Measurements from ENCODE around the gene SAMD5.

The SAMD5 gene

DNA sequence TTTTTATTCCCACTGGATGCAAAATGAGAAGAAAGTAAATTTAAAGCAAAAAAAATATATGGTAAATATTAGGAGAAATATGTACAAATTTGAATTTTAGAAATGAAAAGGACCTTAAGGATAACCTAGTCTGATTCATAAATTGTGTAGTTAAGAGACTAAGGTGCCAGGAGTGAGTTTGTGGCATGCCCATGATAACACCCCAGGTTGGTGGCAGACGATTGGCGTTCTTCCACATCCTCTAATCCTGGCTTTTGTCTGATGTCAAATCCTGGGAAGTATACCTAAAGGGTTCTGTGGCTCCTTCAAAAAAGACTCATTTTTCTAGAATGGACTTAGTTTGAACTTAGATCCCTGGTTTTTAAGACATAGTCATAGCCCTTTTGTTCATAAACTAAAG is 62.2 kb downstream of the SAMD5 start:
- DNase-seq = no peak

DNA sequence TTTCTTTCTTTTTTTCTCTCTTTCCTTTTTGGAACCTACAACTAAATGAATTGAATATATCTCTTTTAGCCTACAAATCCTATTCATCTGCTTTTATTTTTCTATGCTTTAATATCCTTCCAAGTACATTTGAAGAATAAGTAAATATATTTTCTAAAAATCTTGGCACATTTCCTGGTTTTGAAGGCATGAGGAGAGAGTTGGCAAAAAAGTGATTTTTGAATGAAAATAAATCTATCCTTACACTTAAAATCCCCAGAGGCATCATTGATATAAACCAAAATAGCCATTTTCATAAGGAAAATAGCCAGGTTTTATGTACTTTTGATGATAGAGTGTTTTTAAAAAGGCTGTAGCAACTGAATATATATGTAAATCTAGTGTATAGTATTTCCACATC is 69.0 kb downstream of the SAMD5 start:
- DNase-seq = no peak

DNA sequence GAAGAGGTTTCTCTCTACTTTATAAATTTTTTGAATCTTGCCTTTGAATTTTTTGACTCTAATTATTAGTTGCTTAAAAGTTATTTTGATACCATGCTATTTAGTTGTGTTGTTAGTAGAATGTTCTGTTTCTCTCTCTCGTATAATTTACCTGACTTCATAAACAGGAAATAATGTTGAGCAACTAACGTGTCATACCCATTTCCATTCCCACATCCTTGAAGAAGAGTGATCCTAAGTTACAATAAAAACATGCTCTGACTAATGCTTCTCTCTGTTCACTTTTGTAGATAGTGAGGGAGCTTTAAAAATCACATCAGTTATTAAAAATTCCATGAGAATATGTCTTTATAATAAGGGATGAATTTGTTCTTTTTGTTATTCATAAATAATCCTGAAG is 69.7 kb downstream of the SAMD5 start:
- DNase-seq = no peak

DNA sequence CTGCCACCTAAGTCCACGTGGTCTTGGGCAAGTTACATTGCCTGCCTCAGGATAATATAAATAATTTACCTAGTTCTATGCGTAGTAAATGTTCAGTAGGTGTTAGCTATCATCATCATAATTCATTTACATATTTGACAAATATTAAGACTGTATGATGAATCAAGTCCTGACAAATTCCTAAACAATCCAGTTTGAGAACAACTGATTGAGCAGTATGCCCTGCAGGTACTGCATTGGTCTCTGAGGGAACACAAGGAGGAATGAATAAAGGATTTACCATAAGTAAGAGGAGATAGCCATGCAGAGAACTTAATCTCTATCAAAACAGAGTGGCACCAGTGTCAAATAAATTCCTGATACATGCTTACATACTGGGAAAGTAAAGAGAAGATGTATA is 70.4 kb downstream of the SAMD5 start:
- no peak for DNase-seq

DNA sequence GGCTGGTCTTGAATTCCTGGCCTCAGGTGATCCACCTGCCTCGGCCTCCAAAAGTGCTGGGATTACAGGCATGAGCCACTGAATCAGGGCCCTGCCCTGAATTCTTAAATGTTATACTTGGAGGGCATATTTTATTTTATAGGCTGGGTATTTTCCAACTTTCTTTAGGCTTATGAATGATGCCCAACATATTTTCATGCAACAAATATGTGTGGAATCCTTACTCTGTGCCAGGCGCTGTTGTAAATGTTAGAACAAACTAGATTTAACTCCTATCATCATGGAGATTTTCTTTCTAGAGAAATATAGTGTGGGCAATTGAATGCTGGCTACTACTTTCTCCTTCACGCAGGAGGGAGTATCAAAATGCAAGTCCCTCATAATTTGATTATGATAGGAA is 71.2 kb downstream of the SAMD5 start:
- no peak for DNase-seq

DNA sequence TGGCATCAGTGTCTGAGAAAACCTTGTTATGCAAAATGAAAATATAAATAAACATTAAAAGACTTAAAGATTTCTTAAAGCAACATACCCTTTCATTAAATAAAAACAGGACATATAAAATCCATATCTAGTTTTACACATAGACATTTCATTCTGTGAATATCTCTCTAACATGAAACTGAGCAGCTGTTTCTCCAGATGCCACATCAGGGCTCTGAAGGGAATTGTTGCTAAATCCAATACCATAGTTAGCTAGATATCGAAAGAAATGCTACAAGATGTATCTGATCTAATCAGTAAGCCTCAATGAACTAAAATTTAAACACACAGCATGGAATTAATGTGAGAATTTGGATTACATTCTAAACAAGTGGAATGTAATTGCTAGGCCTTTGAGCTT is 74.5 kb downstream of the SAMD5 start:
- DNase-seq = no peak

DNA sequence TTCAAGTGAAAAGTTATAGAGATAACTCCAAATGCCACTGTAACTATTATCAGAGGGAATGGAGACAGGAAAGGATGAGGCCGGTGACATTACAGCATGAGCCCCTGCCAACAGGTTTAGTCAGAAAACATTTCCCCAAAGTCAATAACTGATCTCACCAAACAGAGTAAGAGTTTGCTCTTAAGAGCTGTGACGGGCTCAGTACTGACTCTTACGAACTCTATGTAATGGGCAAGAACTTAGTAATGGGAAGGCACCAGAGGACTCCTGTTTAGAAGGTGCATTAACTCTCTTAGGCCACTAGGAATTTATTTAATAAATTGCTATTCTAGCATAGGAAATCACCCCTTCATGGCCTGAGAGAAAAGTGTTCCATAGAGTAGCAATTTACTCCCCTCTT is 76.8 kb downstream of the SAMD5 start:
- no peak for DNase-seq

DNA sequence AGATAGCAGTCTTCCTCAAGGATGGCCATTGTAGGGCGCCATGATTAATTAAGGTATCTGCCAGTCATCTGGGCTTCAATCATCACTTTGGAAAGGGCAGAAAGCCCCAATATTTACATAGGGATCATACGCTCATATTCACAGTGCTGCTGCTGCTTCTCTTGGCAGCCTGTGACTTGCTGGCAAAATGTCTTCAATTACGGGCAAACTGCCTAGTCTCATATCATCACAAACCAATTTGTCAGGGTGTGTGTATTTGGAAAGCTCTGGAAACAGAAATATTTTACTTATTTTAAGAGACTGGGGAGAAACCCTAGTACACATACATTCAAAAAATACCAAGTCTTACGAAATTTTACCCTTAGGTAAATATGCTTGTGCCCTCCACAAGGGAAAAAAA is 77.6 kb downstream of the SAMD5 start:
- no peak for DNase-seq

DNA sequence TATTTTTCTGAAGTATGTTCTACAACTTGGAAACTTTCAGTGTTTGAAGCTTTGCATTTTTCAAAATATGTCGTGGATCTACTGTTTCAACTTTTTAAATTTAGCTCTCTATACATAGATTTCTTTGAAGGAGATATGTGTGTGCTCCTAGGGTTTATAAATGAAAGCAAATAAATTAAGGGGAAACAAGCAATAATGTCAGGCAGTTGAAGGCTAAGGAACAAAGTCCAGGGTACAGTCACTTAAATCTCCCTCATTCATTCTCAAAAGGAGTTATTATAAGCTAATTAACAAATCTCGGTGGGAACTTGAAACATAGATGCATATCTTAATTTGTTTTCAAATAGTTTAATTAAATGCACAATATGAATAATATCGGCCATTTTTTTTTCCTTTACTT is 79.4 kb downstream of the SAMD5 start:
- no peak for DNase-seq

DNA sequence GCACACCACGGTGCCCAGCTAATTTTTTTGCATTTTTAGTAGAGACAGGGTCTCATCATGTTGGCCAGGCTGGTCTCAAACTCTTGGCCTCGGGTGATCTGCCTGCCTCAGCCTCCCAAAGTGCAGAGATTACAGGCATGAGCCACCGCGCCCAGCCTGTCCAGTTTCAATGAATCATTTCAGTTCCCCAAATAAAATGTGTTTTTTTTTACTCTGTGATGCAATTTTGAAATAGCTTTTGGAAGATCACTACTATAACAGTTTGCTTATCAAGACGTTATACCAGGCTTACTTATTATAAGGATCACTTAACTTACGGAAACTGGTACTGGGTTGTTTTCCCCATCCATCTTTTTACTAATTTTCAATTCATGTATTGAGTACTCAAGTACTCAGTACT is 80.0 kb downstream of the SAMD5 start:
- DNase-seq = no peak

DNA sequence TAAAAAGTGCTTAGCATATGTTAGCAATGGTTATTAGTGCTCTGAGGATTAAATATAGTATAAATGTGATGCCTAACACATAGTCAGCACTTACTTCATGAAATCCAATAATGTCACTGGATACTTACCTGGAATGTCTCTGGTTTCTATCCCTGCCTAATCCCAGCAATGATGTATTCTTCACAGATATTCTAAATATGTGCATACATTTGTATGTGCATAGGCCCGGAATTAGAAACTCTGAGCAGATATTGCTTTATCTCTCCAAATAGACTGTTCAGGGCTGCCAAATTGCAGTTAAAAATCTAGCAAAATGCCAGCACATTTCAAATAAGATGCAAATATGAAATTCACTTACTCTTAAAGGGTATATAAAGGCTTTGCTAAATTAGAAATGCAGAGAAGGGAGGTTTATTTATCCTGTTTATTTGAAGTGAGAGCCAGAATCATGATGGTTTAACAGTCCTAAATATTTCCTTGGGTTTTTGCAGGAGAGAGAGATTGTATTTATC is 81.3 kb downstream of the SAMD5 start:
- no peak for DNase-seq

DNA sequence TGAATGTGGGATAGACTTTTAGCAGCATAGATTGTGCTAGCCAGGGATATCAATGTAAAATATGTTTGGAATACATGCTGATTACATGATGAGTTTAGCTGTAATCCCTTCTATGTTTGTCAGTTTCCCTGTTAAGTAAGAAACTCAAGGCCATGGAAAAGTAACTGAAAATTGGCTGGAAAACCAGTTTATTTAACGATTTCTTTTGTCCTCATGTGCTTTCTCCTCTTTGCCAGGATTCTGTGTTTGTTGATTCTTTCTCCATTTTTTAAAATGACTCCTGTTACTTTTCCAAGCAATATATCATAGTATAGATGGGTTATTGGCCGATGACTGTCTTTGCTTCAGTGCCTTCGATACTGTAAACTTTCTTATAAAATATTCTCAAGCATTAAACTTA is 87.5 kb downstream of the SAMD5 start:
- no peak for DNase-seq

DNA sequence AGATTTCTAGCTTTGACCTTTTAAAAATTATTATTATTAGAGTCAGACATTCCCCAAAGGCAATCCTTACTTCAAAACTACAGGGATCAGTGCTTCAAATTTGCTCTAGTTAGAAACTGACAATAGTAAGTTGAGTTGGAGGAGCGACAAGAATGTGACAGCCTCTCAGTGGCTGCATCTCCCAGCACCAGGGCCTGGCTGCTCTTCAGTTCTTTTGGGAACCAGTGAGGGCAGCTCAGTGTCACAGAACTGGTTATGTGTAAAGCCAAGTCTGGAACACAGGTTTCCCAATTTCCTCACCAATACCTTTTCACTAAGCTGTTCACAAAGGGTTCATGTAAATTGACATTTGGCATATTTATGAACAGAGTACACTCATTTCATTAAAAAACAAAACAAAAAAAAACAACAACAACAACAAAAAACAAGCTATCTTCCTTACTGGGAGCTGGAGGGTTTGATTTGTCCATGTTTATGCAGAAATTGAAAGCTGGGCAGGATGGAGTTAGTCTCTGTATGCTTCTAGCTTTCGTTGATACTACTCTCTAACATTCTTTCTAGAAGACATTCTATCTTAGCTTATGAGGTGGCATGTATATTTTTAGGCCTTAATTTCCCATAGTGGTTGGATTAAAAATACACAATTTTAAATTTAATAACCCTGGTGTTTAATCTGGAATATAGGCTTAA is 95.0 kb downstream of the SAMD5 start:
- no peak for DNase-seq

DNA sequence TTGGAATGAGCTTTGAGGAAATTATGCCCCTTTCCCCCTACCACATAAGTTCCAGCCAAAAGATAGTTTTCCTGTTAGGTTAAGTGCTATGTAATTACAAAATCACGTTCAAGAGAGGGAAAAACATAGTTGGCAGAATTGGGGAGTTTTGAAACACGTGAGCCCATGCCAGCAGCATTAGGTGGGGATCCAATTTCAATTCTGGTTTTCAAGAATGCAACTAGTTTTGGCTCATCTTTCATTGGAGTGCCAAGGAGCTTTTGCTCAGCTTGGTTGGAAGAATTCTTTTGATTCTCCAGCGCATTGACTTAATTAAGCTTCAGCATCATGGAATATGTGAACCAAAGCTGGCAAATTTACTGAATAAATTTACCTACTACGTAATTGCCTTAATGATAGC is 95.9 kb downstream of the SAMD5 start:
- no peak for DNase-seq

DNA sequence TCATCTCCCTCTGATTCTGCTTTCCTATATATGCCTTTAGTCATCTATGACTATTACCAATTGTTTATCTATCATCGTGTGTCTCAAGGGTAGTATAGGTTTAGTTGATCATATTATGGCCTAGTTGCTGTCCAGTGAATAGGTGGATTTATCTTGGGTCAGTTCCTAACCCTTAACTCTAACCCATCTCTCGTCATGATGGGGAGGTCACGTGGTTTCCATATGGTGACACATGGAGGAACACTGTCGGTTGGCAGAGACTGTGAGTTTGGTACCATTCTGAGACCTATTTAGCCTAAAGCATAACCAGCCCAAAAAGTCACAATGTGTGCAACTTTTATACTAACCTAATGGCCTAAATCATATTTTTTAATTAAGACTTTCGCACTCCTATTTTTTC is 103.5 kb downstream of the SAMD5 start:
- no peak for DNase-seq

DNA sequence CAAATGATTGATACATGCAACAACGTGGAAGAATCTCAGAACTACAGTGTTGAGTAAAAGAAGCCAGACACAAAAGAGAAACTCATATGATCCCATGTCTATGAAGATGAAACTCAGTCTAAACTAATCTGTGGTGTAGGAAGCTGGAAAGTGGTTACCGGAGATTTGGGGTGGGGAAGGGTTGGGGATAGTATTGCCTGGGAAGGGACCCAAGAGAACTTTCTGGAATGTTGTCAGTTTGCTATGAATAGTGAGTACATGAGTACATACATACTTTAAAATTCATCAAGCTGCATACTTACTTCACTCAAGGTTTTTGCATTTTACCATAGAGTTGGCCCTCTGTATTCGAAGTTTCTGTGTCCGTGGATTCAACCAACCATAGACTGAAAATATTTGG is 106.0 kb downstream of the SAMD5 start:
- no peak for DNase-seq

DNA sequence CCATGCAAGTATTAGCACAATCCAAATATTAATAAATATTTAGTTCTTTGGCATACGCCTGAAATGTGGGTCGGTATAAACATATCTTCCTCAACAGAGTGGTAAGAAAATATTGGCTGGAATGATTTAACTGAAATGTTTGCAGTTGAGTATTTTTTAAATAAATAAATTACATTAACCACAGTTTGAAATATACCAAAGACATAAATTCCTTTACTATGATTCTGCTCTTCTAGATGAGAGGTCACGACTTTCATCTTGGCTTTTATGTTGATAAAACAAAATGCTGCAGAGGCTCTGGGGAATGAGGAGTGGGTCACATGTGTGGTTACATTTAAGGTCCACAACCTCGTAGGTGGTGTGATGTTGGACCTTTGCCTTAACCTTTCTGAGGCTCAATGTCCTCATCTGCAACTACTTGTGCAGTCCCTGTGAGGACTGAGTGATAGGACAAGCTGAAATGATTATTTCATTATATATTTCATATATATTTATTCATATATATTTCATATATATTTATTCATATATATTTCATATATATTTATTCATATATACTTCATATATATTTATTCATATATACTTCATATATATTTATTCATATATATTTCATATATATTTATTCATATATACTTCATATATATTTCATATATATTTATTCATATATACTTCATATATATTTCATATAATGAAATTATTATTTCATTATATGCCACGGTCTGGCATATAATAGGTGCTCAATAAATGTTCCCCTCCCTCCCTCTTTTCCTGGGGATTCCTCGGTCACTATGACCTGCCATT is 107.4 kb downstream of the SAMD5 start:
- no peak for DNase-seq

DNA sequence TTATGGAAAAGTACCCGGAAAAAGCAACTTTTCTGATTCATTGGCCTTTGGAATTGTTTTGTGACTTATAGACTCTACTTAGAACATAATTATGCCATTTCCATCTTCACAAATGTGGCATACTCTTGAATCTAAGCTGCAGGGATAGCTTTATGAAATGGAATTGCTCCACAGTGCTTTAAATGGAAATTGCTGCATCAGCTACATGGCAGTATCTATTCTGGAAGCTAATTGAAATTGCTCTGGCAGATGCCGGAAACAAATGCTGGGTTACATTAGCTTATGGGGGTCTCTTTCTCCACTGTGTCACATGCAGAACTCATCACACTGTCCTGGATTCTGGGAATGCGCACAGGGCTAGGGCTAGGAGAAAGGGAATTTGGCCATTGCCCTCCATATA is 108.9 kb downstream of the SAMD5 start:
- DNase-seq = no peak

DNA sequence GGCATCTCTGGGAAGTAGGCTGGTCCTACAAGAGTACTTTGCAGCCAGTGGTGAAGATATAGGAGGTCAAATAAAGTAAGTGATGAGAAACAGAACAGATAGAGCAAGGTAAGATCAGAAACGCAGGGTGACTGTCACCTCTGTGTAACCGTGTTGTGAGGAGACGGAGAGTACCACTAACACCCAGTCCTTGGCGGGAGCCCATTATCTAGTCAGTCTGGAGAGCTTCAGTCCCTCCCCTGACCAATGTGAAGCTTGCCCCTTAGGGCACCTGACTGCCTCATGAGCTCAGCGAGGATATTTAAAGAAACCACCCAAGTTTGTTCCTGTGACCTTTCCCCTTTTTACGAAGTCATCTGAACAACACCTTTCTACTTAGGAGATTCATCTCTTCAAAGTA is 110.0 kb downstream of the SAMD5 start:
- DNase-seq = no peak

DNA sequence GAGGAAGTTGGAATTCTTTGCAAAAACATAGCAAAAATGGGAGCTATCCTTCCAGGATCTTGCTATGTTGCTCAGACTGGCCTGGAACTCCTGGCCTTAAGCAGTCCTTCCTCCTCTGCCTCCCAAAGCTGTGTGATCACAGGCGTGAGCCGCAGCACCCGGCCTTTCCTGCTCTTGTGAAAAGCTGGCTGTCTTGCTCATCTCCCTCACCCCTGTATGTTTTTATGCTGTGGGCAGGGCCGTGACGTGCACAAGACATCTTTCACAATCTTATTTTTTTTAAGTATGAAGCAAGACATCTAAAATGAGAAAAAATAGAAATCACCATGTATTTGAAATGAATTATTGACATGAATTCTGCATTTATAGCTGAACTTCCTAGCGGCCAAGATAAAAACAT is 110.4 kb downstream of the SAMD5 start:
- DNase-seq = no peak
